Right renal pelvis (tissue), 4 donors: ENCODE data around the gene REG3G. TPM values are rescaled to one million over a fixed set of nuclear protein-coding genes. Genes with fewer than 3 reads are reported as not detected.

Source experiments
- DNase-seq, 4 donors: peaks; one replicate each; pipeline ENCODE4 v3.0.0-alpha.2; 2013; ENCODE audit warnings: low read depth in 4 of 4, low spot score in 3 of 4, missing footprints in 1 of 4
- polyA plus RNA-seq, 4 donors: library from polyadenylated mRNA; unstranded; fragments of 120-200 nt; gene quantifications; one replicate each; pipeline ENCODE4 v1.2.1, GENCODE V29; 2013; ENCODE audit not compliant: insufficient read length in 4 of 4

The REG3G gene
- polyA plus RNA-seq = not detected

DNA sequence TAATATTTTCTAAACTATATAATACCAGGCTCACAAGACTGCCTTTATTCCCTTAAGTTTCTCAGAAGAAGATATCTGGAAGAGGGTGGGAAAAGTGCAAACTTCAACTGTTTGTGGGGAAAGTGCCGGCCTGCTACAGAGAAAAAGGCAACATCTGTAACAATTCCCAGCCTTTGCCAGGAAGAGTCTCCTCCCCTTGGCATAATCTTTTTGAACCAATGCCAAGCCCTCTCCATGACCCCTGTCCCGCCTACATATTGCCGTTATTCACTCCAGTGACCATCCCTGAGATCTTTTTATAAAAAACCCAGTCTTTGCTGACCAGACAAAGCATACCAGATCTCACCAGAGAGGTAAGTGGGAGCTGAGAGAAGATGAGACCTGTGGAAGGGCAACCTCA is at the start of gene REG3G:
Gene REG3G, plus strand, starts transcription at position 282 of the 400 bp plus-strand sequence. CDS start 392 bp downstream, outside the sequence.
- DNase-seq = no peak

DNA sequence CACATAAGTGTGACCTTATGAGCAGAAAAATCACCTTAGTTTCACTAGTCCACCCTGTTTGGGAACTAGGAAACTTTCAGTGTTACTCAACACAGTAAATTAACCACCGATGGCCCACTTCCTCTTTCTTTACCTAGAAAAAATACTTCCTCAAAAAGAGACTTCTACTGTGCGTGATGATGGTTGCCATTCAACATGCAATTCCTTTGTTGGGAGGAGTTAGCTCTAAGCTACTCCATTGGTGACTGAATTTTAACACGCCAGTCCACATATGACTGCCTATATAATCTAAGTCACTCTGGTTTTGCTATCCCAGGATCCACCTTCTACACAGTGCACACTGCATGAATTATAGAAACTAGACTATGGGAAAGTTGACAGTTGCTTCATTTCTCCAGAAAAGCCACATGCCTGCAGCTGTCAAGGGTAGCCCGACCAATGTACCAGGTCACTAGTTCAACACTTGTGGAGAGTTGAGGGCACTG is 47.8 kb upstream of the REG3G start:
- no peak for DNase-seq

DNA sequence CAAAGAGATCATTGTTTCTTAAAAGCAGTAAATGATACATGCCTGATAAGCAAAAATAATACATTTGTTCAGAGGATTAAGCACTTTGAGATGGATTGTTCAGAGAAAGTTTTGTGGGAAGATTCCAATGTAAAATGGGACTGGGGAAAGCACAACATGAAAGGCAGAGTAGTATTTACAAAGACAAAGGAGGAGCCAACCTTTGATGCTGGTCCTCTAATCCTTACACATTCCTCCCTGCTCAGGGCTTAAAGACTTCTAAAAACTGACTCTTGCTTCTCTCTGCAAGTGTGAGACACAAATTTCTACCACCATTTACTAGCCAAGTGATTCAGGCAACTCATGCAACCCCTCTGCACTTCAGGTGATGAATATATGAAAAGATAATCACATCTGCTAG is 47.2 kb upstream of the REG3G start:
- no peak for DNase-seq

DNA sequence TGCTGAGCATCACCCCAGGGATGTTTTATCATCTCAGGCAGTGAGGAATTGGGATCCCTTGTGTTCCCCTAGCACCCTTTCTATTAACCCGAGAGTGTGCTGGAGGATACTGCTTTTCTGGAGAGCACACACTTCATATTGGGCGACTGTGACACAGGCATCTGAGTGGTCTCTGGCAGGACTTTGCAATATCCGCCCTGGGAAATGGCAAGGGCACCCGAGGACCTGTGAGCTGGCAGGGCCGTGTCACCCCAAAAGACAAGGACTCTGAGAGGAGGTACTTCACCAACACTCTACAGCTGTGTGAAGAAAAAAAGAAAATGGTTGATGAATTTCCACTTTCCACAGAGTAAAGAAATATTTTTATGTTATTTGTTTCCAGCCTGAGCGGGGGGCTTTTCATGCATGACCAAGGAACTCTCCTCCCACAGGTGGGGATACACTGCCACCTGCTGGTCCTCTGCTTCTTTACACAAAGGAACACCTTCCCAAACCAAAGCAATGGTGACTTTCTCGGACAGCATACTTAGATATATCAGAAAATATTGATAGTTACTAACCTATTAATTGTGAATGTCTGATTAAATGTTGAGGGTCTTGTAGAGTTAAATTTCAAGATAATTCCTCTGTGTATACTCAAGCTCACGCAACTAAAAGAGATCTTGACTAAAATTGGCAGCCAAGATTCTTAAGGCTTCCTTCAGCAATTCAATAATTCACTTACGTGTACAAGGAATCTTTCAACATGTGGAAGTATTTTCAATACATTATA is 45.9 kb upstream of the REG3G start:
- peak; percentile 54 to 77 (median 70) for DNase-seq

DNA sequence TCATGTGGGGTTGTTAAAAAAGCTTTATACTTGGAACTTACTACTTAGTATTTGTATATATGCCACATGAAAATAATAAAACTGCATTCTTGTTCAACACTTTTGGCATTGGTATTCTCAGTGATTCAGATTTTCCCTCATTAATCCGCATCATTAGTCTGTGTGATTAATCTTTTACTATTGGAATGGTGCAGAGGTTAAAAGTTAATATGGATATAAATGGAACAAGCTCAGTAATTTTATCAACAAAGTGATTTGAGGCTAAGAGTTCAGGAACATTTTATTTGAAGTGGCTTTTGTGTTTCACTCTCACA is 45.4 kb upstream of the REG3G start:
- DNase-seq = no peak

DNA sequence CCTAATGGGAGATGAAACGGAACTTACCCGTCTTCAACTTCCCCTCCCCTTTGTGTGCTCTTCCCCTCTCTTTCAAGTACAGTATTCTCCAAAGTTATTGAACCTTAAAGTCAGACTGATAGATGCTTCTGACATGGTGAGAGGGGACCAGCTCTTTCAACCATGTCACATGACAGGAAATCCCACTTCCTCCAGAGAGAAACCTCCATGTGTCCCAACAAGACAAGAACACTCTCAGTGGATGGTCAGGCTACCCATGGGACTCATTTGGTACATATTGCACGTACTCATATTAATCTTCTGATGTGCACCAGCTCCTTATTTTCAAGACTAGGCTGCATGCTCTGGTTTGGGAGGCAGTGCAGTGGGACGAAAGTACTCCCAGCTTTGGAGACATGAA is 44.6 kb upstream of the REG3G start:
- DNase-seq = no peak

DNA sequence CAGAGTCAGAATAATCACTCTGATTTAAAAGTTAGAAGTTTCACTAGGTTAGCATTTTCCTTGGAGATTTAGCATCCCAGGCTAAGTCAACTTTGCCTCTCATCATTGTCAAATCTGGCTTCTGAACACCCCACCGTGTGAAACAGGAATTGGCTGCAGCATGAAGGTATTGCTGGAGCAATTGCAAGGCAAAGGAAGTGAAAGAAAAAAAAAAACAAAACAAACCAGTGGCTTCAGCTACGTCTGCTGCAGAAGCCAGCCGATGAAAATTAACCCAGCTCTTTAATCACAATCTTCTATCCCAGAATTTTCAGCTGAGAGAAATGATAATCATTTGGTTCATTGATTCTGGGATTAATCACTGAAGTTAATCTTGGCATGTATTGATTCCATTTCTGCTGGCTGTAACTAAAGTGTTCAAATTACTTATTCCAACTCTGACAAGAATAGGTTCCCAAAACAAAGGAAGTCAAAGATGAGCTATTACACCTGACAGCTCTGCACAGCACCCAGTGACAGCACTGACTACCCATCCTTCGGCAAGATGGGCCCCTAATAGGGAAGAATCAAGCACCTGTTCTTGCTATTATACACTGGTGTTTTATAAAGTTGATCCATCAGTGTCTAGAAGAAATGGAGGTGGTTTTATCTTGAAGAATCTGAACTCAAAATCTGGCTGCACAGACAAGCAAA is 42.7 kb upstream of the REG3G start:
- no peak for DNase-seq

DNA sequence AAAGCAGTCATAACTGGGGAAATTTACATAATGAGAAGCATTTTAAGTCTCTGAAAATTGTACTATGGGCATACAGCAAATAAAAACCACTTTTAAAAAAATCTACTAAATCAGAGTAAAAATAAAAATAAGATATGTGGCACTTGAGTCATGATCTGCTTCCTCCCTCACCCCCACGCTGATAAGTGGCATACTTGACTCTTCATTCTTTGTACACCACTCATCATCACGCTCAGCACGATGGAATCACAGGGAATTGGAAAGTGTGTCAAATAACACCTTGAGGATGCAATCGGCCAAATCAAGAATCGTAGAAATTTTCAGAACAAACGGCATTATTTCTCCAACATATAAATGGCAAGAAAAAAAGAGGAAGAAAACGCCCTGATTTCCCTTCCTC is 41.1 kb upstream of the REG3G start:
- no peak for DNase-seq

DNA sequence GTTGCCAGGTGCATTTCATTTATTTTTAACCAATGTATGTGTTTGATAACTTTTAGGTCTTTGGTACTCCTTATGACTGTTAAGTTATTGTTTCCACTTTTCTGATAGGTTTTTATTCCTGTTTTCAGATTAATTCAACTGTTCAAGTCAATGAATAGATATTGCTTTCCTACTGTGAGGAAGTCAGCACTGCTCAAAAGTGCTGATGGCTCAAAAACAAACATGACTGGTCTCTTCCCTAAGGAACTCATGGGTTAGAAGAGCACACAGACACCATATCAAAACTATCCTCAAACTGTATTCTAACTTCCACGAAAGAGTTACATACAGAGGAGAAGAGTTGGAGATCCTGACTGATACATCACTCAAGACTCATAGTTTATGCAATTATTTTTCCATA is 39.9 kb upstream of the REG3G start:
- DNase-seq = no peak

DNA sequence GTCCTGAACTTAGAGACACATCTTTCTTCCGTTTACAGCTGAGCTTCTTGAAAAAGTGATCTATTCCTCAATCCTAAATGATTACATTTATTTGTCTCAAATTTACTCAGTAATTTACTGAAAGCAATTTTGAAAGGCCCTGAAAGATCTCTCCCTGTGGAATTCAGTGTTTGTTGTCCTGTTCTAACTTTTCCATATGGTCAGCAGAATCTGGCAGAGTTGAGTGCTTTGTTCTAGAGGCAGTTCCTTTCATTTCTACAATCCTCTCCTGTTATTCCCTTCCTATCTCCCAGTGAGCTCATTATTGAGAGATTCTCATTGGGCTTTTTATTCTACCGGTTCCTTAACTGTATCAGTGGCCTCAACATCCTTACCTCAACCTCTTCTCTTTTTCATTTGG is 36.5 kb upstream of the REG3G start:
- DNase-seq = no peak

DNA sequence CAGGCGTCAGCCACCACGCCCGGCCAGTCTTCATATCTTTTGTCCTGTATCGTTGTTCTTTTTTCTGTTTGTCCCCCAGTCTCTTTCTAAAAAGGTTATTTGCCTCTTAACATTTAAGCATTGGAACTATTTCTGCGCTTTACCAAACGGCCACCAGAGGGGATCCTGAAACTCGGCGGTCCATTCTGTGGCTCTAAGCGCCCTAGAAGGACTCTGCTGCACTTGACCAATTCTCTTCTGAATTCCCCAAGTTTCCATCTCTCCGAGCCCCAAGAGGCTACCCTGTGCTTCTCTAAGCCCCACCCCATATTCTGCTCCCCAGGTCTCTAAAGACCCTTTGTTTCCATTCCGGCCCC is 33.1 kb upstream of the REG3G start:
- DNase-seq = no peak

DNA sequence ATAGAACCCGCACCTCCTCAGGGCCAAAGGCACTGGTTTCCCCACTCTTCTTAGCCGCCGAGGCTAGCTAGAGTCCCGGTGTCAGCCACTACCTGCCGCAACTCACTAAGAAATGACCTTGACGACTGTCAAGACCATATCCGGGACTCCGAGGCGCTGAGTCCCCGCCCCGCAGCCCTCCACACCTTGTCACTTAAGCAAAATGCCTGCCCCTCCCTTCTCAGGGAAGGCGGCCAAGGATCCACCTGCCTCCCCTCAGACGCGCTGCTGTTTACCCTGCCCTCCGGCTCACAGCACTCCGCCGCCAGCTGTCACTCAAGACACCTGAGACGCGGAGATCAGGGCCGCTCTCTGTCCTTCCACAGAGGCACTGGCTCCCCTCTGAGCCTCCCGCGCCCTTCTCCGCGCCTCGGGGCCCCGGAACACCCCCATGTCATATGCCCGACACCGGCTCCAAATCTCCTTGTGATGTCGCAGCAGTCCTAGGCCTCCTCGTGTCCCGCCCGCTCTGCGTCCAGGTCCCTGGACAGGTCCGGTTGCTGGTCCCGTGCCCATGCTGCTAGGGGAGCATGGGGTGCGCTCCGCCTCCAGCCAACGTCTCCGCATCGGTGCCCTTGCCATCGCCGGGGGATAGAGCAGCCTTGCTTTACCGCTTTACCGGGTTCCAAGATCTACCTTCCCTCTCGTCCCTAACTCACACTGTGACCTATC is 32.5 kb upstream of the REG3G start:
- no peak for DNase-seq

DNA sequence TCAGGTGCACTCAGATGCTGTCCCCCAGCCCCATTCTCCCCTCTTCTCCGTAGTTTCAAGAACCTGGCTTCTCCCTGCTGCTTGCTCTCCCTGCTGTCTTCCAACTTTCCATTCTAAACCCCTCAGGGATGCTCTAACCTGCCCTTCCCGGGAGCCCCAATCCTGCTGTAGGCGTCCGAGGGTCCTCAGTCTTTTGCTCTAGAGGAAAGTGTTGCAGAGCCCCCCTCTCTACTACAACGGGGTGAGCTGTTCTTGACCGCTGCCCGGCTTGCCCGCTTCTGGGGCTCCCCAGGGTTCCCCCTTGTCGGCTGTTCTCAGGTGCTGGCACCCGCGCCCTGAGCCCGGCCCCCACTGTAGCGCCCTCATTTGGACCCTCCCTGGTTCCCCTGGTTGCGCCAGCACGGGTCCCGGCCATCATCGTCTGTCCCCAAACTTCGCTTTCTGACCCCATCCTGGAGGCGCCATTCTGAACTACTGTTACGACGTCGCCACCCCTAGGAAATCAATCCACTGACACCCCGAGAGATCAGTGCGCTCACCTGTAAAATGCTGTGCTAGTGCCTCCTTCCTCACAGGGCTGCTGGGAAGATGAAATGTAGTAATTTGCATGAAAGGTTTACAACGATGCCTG is 31.9 kb upstream of the REG3G start:
- no peak for DNase-seq

DNA sequence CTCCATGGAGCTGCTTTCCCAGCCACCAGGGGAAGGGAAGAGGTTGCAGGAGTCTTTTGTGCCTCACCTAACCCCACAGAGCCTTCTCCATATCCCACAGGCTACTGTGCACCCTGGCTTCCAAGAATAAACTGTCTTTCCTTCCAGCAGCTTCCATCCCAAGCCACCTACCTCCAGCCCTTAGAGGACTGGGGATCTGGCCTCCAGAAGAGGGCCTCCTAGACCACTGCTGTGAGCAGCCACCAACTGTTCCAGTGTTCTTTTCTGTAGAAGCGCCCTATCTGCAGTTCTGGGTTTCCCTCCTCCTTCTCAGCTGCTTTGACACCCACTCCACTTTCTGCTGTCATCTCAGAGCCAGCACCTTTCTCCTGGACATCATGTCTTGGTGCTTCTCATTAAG is 30.7 kb upstream of the REG3G start:
- no peak for DNase-seq

DNA sequence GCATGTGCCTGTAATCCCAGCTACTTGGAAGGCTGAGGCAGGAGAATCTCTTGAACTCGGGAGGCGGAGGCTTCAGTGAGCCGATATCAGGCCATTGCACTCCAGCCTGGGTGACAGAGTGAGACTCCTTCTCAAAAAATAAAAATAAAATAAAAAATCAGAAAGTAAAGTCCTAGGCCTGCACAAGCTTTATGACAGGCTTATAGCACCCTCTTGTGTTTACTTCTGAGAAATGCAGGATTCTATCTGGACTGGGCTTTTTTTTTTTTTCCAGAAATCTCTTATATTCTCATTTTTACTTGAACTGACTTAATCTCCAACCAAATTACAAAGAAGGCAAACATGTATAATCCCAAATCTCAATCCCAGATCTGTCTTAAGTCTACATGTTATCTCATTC is 26.1 kb upstream of the REG3G start:
- no peak for DNase-seq

DNA sequence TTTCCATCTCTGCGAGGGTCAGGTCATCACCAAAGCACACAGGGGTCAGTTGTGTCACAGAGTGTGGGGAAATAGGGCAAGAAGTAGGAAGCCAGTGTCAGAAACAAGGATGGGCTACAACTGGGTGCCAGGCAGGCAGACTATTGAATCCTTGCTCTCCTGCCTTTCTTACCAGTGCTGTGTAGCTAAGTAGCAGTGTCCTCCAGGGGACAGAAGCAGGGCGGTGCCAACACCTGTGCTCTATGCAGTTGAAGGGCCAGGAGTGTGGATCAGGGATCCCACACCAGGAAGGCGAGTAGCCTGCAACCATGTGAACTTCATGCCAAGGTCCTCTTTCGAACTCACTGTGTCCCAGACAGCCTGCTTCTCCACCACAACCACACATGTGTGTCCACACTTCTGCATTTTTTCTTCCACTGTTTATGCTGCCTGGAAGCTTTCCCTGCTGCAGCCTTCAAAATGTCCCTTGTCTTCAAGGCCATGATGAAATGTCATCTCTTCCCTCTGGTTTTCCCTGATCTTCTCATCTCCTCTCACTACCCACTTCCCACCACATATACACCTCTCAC is 25.4 kb upstream of the REG3G start:
- DNase-seq = no peak

DNA sequence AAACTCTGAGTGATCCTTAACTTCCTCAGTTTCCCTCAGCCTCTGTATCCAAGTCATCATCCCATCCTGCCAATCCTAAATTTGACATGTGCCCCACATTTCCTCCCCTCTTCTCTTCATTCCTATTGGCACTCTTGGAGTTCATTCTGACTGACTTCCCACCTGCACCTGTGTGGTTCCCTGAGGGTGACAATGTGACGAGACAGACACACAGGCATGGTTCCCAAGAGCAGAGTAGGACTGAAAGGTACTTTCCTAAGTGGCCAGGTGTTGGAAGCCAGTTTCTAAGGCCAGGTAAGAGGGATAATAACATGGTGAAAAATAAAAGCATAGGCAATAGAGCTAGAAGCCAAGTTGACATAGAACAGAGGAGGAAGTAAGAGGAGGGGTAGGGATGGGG is 24.2 kb upstream of the REG3G start:
- DNase-seq = no peak

DNA sequence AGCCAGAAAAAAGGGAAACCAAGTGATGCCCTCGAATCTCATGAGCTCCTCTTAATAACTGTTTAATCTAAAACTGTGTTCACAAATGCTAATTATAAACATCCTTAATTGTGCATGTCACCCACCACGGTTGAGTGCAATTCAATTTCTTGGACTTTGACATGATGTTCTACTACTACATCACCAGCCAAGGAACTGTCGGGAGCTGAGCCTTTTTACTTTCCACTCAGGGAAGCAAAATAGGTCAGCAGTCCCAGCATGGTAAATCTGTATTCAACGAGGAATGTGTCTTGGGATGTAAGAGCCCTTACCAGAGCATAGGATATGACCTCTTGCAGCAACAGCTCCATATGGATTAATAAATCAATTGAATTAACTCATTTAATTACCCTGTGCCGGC is 20.8 kb upstream of the REG3G start:
- no peak for DNase-seq

DNA sequence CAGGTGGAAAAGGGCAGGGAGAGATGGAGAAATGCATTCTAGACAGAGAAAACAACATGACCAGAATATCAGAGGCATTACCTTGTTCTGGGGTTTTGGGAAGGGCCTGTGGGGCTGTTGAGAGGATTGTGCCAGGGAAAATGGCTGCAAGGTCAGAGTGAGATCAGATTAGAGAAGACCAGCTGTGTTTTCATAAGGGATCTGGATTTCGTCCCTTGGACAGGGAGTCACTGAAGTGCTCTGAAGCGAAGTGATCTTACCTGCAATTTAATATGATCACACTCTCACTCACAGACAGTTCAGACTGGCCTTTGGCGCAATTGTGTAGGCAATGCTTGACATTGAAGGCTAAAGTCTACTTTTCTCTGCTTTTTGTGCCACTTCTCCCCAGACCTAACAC is 20.3 kb upstream of the REG3G start:
- DNase-seq = no peak

DNA sequence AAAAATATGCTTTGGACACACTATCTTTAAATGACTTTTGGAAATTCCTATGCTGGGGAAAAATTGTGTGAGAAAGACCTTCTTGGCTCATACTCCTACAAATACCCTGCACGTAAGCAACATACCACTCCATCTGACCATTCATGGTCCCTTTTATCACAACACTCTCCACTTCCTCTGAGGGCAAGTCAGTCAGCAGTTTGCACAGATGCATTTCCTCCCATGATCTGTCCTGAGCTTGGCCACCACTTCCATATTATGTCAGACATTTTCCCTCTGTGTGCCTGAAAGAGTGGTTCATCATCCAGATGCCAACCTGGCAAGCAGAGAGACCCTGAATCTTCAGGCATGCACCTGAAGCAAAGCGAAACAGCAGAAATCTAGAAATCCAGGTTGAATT is 16.1 kb upstream of the REG3G start:
- no peak for DNase-seq

DNA sequence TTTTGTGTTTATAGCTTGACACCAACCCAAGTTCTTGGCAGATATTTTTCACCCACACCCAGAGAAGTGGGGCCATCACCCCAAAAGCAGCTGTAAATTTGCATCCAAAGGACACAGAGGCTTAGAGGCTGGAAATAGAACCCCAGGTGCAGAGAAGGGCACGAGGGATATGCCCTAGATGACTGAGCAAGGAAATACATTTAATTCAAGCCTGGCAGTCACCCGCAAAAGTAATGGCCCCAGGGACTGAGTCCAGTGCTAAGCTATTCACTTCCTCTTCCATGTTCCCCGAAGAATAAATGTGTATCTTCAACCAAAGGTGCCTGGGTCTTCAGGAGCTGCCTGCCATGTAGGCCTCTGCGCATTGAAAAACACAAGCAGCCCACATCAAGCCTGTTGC is 14.0 kb upstream of the REG3G start:
- no peak for DNase-seq
